Fibroblast of lung (primary cell): Measurements from ENCODE around the gene SYCN.

Experiments
- CTCF ChIP-seq, 2 donors: IDR thresholded peaks in 1 of 2; conservative IDR thresholded peaks in 1 of 2; 1 replicate in 1 of 2; 2 replicates in 1 of 2; pipeline ENCODE4 v1.5.1; 2011 to 2012; ENCODE audit warnings: low read length in 2 of 2, control low read depth in 1 of 2, inconsistent platforms in 1 of 2, low read depth in 1 of 2, mild to moderate bottlenecking in 1 of 2
- EZH2 ChIP-seq: IDR thresholded peaks from 2 replicates; pipeline ENCODE4 v1.5.1; 2012; ENCODE audit warnings: low read length, control low read depth, mild to moderate bottlenecking; ENCODE audit errors: missing control alignments

- TF ChIP-seq CTCF (conservative IDR thresholded peaks at IDR 0.05 in 1 of 2, IDR thresholded peaks at IDR 0.05 in 1 of 2; ENCODE audit: low read depth in 1 of 2, low read length in 2 of 2) (no peak), EZH2 (no peak)
Measured at GRCh38 chr19:39208175-39208795, 4.2 kb upstream of the SYCN start.
